ENCODE measurements around the gene KRTAP21-1.

GRCh38 chr21:30717105-30717504 lies 38.1 kb downstream of the KRTAP21-1 start:
- TF ChIP-seq CTCF (IDR thresholded peaks at IDR 0.05): no peak
- TF ChIP-seq POLR2A (IDR thresholded peaks at IDR 0.05): no peak

Data from body of pancreas (tissue), 4 donors.